Astrocyte (in vitro differentiated cells and primary cell): ENCODE results near the gene PCAT6. TPM values are rescaled to one million over a fixed set of nuclear protein-coding genes. Genes with fewer than 3 reads are reported as not detected.

Source experiments
- DNase-seq: peaks from one replicate; pipeline ENCODE4 v3.0.0-alpha.2; 2010; ENCODE audit warnings: low read depth
- FAIRE-seq: peaks from 2 replicates; lab custom pipeline; 2011; peaks lifted over from hg19 to GRCh38; lab: Jason Lieb, UNC
- H2AFZ ChIP-seq: 2 replicates; pipeline ENCODE4 v1.6.0; 2012; ENCODE audit warnings: low read depth, low read length, inconsistent platforms
- H3K27ac ChIP-seq: 2 replicates; pipeline ENCODE4 v1.5.1; 2011; ENCODE audit warnings: low read depth, low read length, inconsistent platforms
- H3K27me3 ChIP-seq: 2 replicates; pipeline ENCODE4 v1.6.0; 2011; ENCODE audit warnings: low read length, inconsistent platforms; ENCODE audit not compliant: insufficient read depth
- H3K36me3 ChIP-seq: 2 replicates; pipeline ENCODE4 v1.5.1; 2011; ENCODE audit warnings: low read length, inconsistent platforms; ENCODE audit not compliant: insufficient read depth
- H3K4me1 ChIP-seq: 2 replicates; pipeline ENCODE4 v1.5.1; 2011; ENCODE audit warnings: low read length, inconsistent platforms; ENCODE audit not compliant: insufficient read depth
- H3K4me2 ChIP-seq: 2 replicates; pipeline ENCODE4 v1.6.0; 2012; ENCODE audit warnings: low read length, inconsistent platforms
- H3K4me3 ChIP-seq: 2 replicates; pipeline ENCODE4 v1.5.1; 2011; ENCODE audit warnings: low read depth, mild to moderate bottlenecking, low read length, inconsistent platforms; ENCODE audit not compliant: insufficient read depth
- H3K79me2 ChIP-seq: 2 replicates; pipeline ENCODE4 v1.6.0; 2012; ENCODE audit warnings: mild to moderate bottlenecking, low read length, inconsistent platforms; ENCODE audit not compliant: insufficient read depth
- H3K9ac ChIP-seq: 2 replicates; pipeline ENCODE4 v1.6.0; 2012; ENCODE audit warnings: mild to moderate bottlenecking, low read length, inconsistent platforms
- H3K9me3 ChIP-seq: 2 replicates; pipeline ENCODE4 v1.5.1; 2012; ENCODE audit warnings: low read depth, mild to moderate bottlenecking, low read length, inconsistent platforms; ENCODE audit not compliant: insufficient read depth
- H4K20me1 ChIP-seq: 2 replicates; pipeline ENCODE4 v1.6.0; 2012; ENCODE audit warnings: low read length, inconsistent platforms; ENCODE audit not compliant: insufficient read depth
- H3K27ac Mint-ChIP-seq: one replicate; pipeline ENCODE4 v1.8.0; 2021; ENCODE audit warnings: mild to moderate bottlenecking, mixed read lengths; ENCODE audit not compliant: unreplicated experiment
- H3K27me3 Mint-ChIP-seq: one replicate; pipeline ENCODE4 v1.8.0; 2021; ENCODE audit warnings: low read depth, mixed read lengths; ENCODE audit not compliant: unreplicated experiment
- H3K36me3 Mint-ChIP-seq: one replicate; pipeline ENCODE4 v1.8.0; 2021; ENCODE audit warnings: low read depth, mixed read lengths; ENCODE audit not compliant: unreplicated experiment
- H3K4me1 Mint-ChIP-seq: one replicate; pipeline ENCODE4 v1.8.0; 2021; ENCODE audit warnings: low read depth, mixed read lengths; ENCODE audit not compliant: unreplicated experiment
- H3K4me3 Mint-ChIP-seq: one replicate; pipeline ENCODE4 v1.8.0; 2021; ENCODE audit warnings: mild to moderate bottlenecking, moderate library complexity, mixed read lengths; ENCODE audit not compliant: unreplicated experiment
- H3K9me3 Mint-ChIP-seq: one replicate; pipeline ENCODE4 v1.8.0; 2021; ENCODE audit warnings: mild to moderate bottlenecking, mixed read lengths; ENCODE audit not compliant: unreplicated experiment
- EZH2 ChIP-seq: IDR thresholded peaks from 2 replicates; pipeline ENCODE4 v1.6.1; 2012; ENCODE audit warnings: mild to moderate bottlenecking, low read length, inconsistent platforms; ENCODE audit not compliant: insufficient read depth
- total RNA-seq: library from RNA; stranded (reverse); gene quantifications from 2 replicates; pipeline ENCODE4 v1.2.1, GENCODE V29; 2021
- TF ChIP-seq, protein P1 (sequence below): IDR thresholded peaks from 2 replicates; pipeline ENCODE4 v1.5.1; 2011; ENCODE audit warnings: low read depth, mild to moderate bottlenecking, inconsistent platforms, low read length, moderate library complexity; ENCODE audit not compliant: insufficient read depth

PCAT6 gene
- total RNA-seq, 1 donor from 2014 or later, result 5.7 TPM

GRCh38 chr1:202807451-202807925, 3.3 kb upstream of the PCAT6 start:
- no peaks in the 10 kb centered on the region for H3K36me3 ChIP-seq
- peaks cover 32% of the 10 kb centered on the region for H3K4me1 ChIP-seq
- H3K79me2 ChIP-seq, result peaks cover 69% of the 10 kb centered on the region
- H4K20me1 ChIP-seq, result peaks cover 46% of the 10 kb centered on the region
- H3K9me3 ChIP-seq, result no peaks in the 10 kb centered on the region
- FAIRE-seq, result no peak
- no peaks in the 10 kb centered on the region for H3K27me3 ChIP-seq
- peak overlapping the region; percentile 76 for H3K4me3 Mint-ChIP-seq
- peaks cover 21% of the 10 kb centered on the region for H3K4me1 Mint-ChIP-seq
- peak overlapping the region; percentile 26 for H3K27ac Mint-ChIP-seq
- peak overlapping the region; percentile 90 for H3K4me3 ChIP-seq
- H3K9ac ChIP-seq, result peak overlapping the region; percentile 97
- H2AFZ ChIP-seq, result peak overlapping the region; percentile 34
- H3K9me3 Mint-ChIP-seq, result no peaks in the 10 kb centered on the region
- H3K27ac ChIP-seq, result peak overlapping the region; percentile 91
- DNase-seq, result no peak
- no peaks in the 10 kb centered on the region for H3K27me3 Mint-ChIP-seq
- TF ChIP-seq, protein P1, sequence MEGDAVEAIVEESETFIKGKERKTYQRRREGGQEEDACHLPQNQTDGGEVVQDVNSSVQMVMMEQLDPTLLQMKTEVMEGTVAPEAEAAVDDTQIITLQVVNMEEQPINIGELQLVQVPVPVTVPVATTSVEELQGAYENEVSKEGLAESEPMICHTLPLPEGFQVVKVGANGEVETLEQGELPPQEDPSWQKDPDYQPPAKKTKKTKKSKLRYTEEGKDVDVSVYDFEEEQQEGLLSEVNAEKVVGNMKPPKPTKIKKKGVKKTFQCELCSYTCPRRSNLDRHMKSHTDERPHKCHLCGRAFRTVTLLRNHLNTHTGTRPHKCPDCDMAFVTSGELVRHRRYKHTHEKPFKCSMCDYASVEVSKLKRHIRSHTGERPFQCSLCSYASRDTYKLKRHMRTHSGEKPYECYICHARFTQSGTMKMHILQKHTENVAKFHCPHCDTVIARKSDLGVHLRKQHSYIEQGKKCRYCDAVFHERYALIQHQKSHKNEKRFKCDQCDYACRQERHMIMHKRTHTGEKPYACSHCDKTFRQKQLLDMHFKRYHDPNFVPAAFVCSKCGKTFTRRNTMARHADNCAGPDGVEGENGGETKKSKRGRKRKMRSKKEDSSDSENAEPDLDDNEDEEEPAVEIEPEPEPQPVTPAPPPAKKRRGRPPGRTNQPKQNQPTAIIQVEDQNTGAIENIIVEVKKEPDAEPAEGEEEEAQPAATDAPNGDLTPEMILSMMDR, result no peak
- TF ChIP-seq EZH2, result no peak
- peak overlapping the region; percentile 90 for H3K4me2 ChIP-seq
- H3K36me3 Mint-ChIP-seq, result no peaks in the 10 kb centered on the region

- Histone ChIP-seq H3K4me1 (peaks cover 29% of the 10 kb centered on the region), H3K9me3 (no peaks in the 10 kb centered on the region), H3K79me2 (peaks cover 63% of the 10 kb centered on the region), H4K20me1 (peaks cover 40% of the 10 kb centered on the region), H3K9ac (peak within 1 kb of the TSS; percentile 97), H3K4me2 (peak within 1 kb of the TSS; percentile 90), H3K4me3 (peak within 1 kb of the TSS; percentile 90), H2AFZ (peak within 1 kb of the TSS; percentile 67), H3K27ac (peak within 1 kb of the TSS; percentile 91), H3K36me3 (no peaks in the 10 kb centered on the region), H3K27me3 (no peaks in the 10 kb centered on the region)
- H3K27me3 Mint-ChIP-seq, result no peaks in the 10 kb centered on the region
- H3K9me3 Mint-ChIP-seq, result no peaks in the 10 kb centered on the region
- no peaks in the 10 kb centered on the region for H3K36me3 Mint-ChIP-seq
- DNase-seq (peak; percentile 62), FAIRE-seq (no peak)
- TF ChIP-seq, protein P1, result no peak
- no peak for TF ChIP-seq EZH2
- H3K27ac Mint-ChIP-seq, result peak within 1 kb of the TSS; percentile 26
- H3K4me3 Mint-ChIP-seq, result peak within 1 kb of the TSS; percentile 76
- peaks cover 17% of the 10 kb centered on the region for H3K4me1 Mint-ChIP-seq
Observed at GRCh38 chr1:202807926-202808757, 2.6 kb upstream of the PCAT6 start, which contains the start of gene KDM5B. TSS of gene KDM5B (minus strand) at chr1:202808421. CDS start at chr1:202808305, 116 bp downstream.
